HG02970 (cell line): ENCODE measurements around the gene GSTO1.
A peak's percentile ranks its signal among the peaks of the same experiment; 100 is the strongest.
"Not testable (repeated sequence)": the region's sequence is repeated elsewhere in the genome, so short reads cannot be mapped to it uniquely, and the experiment has no call there.

Source experiments
- ATAC-seq: cut with Tn5 transposase; IDR thresholded peaks from one replicate; pipeline ENCODE4 v1.9.1; 2021; ENCODE audit warnings: mild to moderate bottlenecking, moderate library complexity, moderate number of reproducible peaks; ENCODE audit not compliant: unreplicated experiment, low FRiP score

The GSTO1 gene

GRCh38 chr10:104248931-104249330, 5.8 kb upstream of the GSTO1 start:
- not testable (repeated sequence) for ATAC-seq

- no peak for ATAC-seq
Measured at GRCh38 chr10:104250371-104250770, 4.3 kb upstream of the GSTO1 start.

- ATAC-seq = no peak
Measured at GRCh38 chr10:104251443-104251842, 3.2 kb upstream of the GSTO1 start.

GRCh38 chr10:104252368-104252767, 2.3 kb upstream of the GSTO1 start:
- no peak for ATAC-seq

- no peak for ATAC-seq
Measured at GRCh38 chr10:104253106-104253505, 1.6 kb upstream of the GSTO1 start.

- no peak for ATAC-seq
Measured at GRCh38 chr10:104253606-104254410, 884 bp upstream of the GSTO1 start.

GRCh38 chr10:104255311-104255981, 754 bp downstream of the GSTO1 start:
- no peak for ATAC-seq

- ATAC-seq = no peak
Measured at GRCh38 chr10:104256335-104256961, 1.8 kb downstream of the GSTO1 start.

- no peak for ATAC-seq
Measured at GRCh38 chr10:104257235-104257634, 2.5 kb downstream of the GSTO1 start.

- no peak for ATAC-seq
Measured at GRCh38 chr10:104258209-104258608, 3.5 kb downstream of the GSTO1 start.

GRCh38 chr10:104259456-104259855, 4.8 kb downstream of the GSTO1 start:
- ATAC-seq = no peak

- no peak for ATAC-seq
Measured at GRCh38 chr10:104259999-104260774, 5.5 kb downstream of the GSTO1 start.

- ATAC-seq = no peak
Measured at GRCh38 chr10:104260775-104261115, 6.1 kb downstream of the GSTO1 start.

- ATAC-seq = no peak
Measured at GRCh38 chr10:104262055-104262454, 7.4 kb downstream of the GSTO1 start.

- no peak for ATAC-seq
Measured at GRCh38 chr10:104264783-104265182, 10.1 kb downstream of the GSTO1 start.

GRCh38 chr10:104267721-104268404, 13.2 kb downstream of the GSTO1 start:
- ATAC-seq = no peak

- ATAC-seq = no peak
Measured at GRCh38 chr10:104268405-104268712, 13.7 kb downstream of the GSTO1 start.

GRCh38 chr10:104268713-104269645, 14.3 kb downstream of the GSTO1 start, which contains the start of gene GSTO2:
GSTO2 (plus strand) TSS chr10:104269184; CDS start chr10:104274916, 5,732 bp downstream.
- ATAC-seq = peak; percentile 99

- no peak for ATAC-seq
Measured at GRCh38 chr10:104273286-104273685, 18.6 kb downstream of the GSTO1 start.
